Bronchial epithelial cell (primary cell): Measurements from ENCODE around the gene SCAPER. TPM values are rescaled to one million over a fixed set of nuclear protein-coding genes. Genes with fewer than 3 reads are reported as not detected.
A peak's percentile ranks its signal among the peaks of the same experiment; 100 is the strongest.

Source experiments
- DNase-seq: peaks from one replicate; pipeline ENCODE4 v3.0.0-alpha.2; 2010; ENCODE audit warnings: low read depth
- FAIRE-seq: peaks from 2 replicates; lab custom pipeline; 2011; peaks lifted over from hg19 to GRCh38; lab: Jason Lieb, UNC
- H3K27me3 ChIP-seq: 2 replicates; pipeline ENCODE4 v1.5.1; 2011; ENCODE audit warnings: low read length; ENCODE audit not compliant: control insufficient read depth, insufficient read depth
- H3K36me3 ChIP-seq: 2 replicates; pipeline ENCODE4 v1.5.1; 2011; ENCODE audit warnings: low read length; ENCODE audit not compliant: control insufficient read depth, insufficient read depth
- H3K4me3 ChIP-seq: 2 replicates; pipeline ENCODE4 v1.5.1; 2011; ENCODE audit warnings: mild to moderate bottlenecking, low read depth, low read length, control low read depth
- CTCF ChIP-seq: IDR thresholded peaks from 2 replicates; pipeline ENCODE4 v1.5.1; 2011; ENCODE audit warnings: mild to moderate bottlenecking, moderate library complexity, low read length, control low read depth, inconsistent platforms; ENCODE audit not compliant: insufficient read depth, severe bottlenecking
- total RNA-seq: library from RNA; depleted of rRNA; stranded (reverse); fragments of >200 nt; gene quantifications from 2 replicates; pipeline ENCODE4 v1.2.1, GENCODE V29; 2014

Gene SCAPER
- total RNA-seq, 1 donor from 2014 or later, result 6.3 TPM

GRCh38 chr15:76799760-76800159 lies 105.4 kb downstream of the SCAPER start:
- no peak overlapping the region for H3K4me3 ChIP-seq
- FAIRE-seq, result no peak
- no peaks in the 10 kb centered on the region for H3K27me3 ChIP-seq
- TF ChIP-seq CTCF, result no peak
- H3K36me3 ChIP-seq, result peaks cover 1% of the 10 kb centered on the region
- peak; percentile 79 for DNase-seq

- TF ChIP-seq CTCF, result no peak
- Histone ChIP-seq H3K36me3 (peaks cover 1% of the 10 kb centered on the region), H3K27me3 (no peaks in the 10 kb centered on the region), H3K4me3 (no peak overlapping the region)
- no peak for DNase-seq
- no peak for FAIRE-seq
Observed at GRCh38 chr15:76795217-76795616, 109.9 kb downstream of the SCAPER start.

- TF ChIP-seq CTCF, result no peak
- Histone ChIP-seq H3K27me3 (no peaks in the 10 kb centered on the region), H3K36me3 (peaks cover 1% of the 10 kb centered on the region), H3K4me3 (no peak overlapping the region)
- no peak for FAIRE-seq
- DNase-seq, result no peak
Observed at GRCh38 chr15:76793162-76793561, 112.0 kb downstream of the SCAPER start.

- DNase-seq (no peak), FAIRE-seq (no peak)
- TF ChIP-seq CTCF, result no peak
- no peak overlapping the region for H3K4me3 ChIP-seq
- H3K36me3 ChIP-seq, result peaks cover 1% of the 10 kb centered on the region
- H3K27me3 ChIP-seq, result no peaks in the 10 kb centered on the region
Observed at GRCh38 chr15:76791511-76791910, 113.6 kb downstream of the SCAPER start.

DNA sequence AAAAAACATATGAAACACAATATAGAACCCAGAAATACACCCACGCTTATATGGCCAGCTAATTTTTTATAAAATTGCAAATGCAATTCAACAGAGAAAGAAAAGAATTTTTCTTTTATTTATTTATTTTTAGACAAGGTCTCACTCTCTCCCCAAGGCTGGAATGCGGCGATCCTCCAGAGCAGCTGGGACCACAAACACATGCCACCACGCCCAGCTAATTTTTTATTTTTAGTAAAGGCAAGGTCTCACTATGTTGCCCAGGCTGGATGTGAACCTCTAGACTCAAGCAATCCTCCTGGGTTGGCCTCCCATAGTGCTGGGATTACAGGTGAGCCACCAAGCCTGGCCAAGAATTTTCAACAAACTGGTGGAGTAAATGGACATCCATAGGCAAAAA lies 117.9 kb downstream of the SCAPER start:
- H3K27me3 ChIP-seq, result no peaks in the 10 kb centered on the region
- no peaks in the 10 kb centered on the region for H3K36me3 ChIP-seq
- FAIRE-seq, result no peak
- DNase-seq, result no peak
- no peak for TF ChIP-seq CTCF
- H3K4me3 ChIP-seq, result no peak overlapping the region

DNA sequence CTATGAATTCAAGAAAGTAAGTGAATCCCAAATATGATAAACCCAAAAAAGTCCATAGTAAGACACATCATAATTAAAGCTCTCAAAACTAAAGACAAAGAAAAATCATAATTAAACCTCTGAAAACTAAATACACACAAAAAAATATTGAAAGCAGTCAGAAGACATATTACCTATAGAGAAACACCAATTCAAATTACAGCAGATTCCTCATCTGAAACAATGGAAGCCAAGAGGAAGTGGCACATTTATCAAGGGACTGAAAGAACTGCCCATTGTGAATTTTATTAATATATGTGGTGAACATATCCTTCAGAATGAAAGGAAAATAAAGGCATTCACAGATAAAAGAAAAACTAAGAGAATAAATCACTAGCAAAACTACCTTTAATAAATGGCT lies 128.2 kb downstream of the SCAPER start:
- no peak for TF ChIP-seq CTCF

More for the DNA sequence above, 128.2 kb downstream of the SCAPER start:
- Histone ChIP-seq H3K27me3 (no peaks in the 10 kb centered on the region), H3K4me3 (no peak overlapping the region), H3K36me3 (no peaks in the 10 kb centered on the region)
- no peak for DNase-seq
- no peak for FAIRE-seq
